B cell (primary cell): ENCODE measurements around the gene MAP7D3. TPM values are rescaled to one million over a fixed set of nuclear protein-coding genes. Genes with fewer than 3 reads are reported as not detected.

Experiments used
- ATAC-seq: fragments of 200-7000 bp; cut with Tn5 transposase; one replicate; pipeline ENCODE4 v1.10.0; 2021; ENCODE audit warnings: low read depth, mild to moderate bottlenecking, moderate number of reproducible peaks, moderate library complexity
- CTCF ChIA-PET: fragments of 350-600 bp; sonication (Branson Sonifier 250); formaldehyde crosslinking; loops from one replicate; lab custom pipeline; 2021; ENCODE audit warnings: antibody characterized with exemption, inconsistent platforms; lab: Charles Lee
- POLR2A ChIA-PET: fragments of 350-600 bp; sonication (Branson Sonifier 250); formaldehyde crosslinking; loops from one replicate; lab custom pipeline; 2021; ENCODE audit warnings: antibody characterized with exemption; lab: Charles Lee
- DNase-seq: peaks from one replicate; pipeline ENCODE4 v3.0.0; 2013
- H2AFZ ChIP-seq: 2 replicates; pipeline ENCODE4 v1.6.1; 2012; ENCODE audit warnings: mild to moderate bottlenecking, low read depth, low read length; ENCODE audit not compliant: insufficient read depth, poor library complexity, severe bottlenecking
- H3K27ac ChIP-seq, 2 donors: 1 replicate in 1 of 2; 2 replicates in 1 of 2; pipeline ENCODE4 v1.5.1; 2012 to 2013; ENCODE audit warnings: low read length in 2 of 2, mild to moderate bottlenecking in 2 of 2, moderate library complexity in 1 of 2
- H3K27me3 ChIP-seq, 4 experiments: fragments of 200-600 bp in 1 of 4; sonication (generic) in 1 of 4; replicated peaks in 1 of 4; 1 replicate in 2 of 4; 2 replicates in 2 of 4; pipeline versions ENCODE4 v1.6.1 to v1.7.0; 2013 to 2016; ENCODE audit warnings: low read length in 3 of 4, mild to moderate bottlenecking in 2 of 4, mixed read lengths in 1 of 4, moderate library complexity in 1 of 4; ENCODE audit not compliant: insufficient read depth in 4 of 4, control insufficient read depth in 3 of 4; ENCODE audit errors: control extremely low read depth in 1 of 4
- H3K36me3 ChIP-seq, 2 experiments: replicated peaks in 1 of 2; 1 replicate in 1 of 2; 2 replicates in 1 of 2; pipeline versions ENCODE4 v1.6.1 to v1.7.1; 2013; ENCODE audit warnings: low read length in 1 of 2; ENCODE audit not compliant: insufficient read depth in 2 of 2, control insufficient read depth in 1 of 2; ENCODE audit errors: control extremely low read depth in 1 of 2, extremely low read depth in 1 of 2
- H3K4me1 ChIP-seq, 2 donors: fragments of 200-600 bp in 1 of 2; sonication (generic) in 1 of 2; 1 replicate in 1 of 2; 2 replicates in 1 of 2; pipeline versions ENCODE4 v1.5.1 to v1.6.1; 2013 to 2017; ENCODE audit warnings: low read length in 2 of 2; ENCODE audit not compliant: control insufficient read depth in 2 of 2, insufficient read depth in 2 of 2
- H3K4me2 ChIP-seq: replicated peaks from 2 replicates; pipeline ENCODE3; 2012; ENCODE audit warnings: mild to moderate bottlenecking, low read depth, low read length; ENCODE audit not compliant: poor library complexity, severe bottlenecking
- H3K4me3 ChIP-seq, 5 experiments: fragments of 200-600 bp in 1 of 5; sonication (generic) in 1 of 5; 1 replicate in 3 of 5; 2 replicates in 2 of 5; pipeline versions ENCODE4 v1.5.1 to v1.7.0; 2011 to 2016; ENCODE audit warnings: low read length in 4 of 5, mild to moderate bottlenecking in 4 of 5, low read depth in 2 of 5, control low read depth in 1 of 5, moderate library complexity in 1 of 5; ENCODE audit not compliant: insufficient read depth in 1 of 5; ENCODE audit errors: control extremely low read depth in 1 of 5, extremely low read depth in 1 of 5
- H3K79me2 ChIP-seq: fragments of 200-600 bp; sonication (generic); one replicate; pipeline ENCODE4 v1.6.0; 2016; ENCODE audit warnings: low read length; ENCODE audit not compliant: control insufficient read depth, insufficient read depth
- H3K9ac ChIP-seq: fragments of 200-600 bp; sonication (generic); 2 replicates; pipeline ENCODE4 v1.6.1; 2017; ENCODE audit warnings: mild to moderate bottlenecking, low read length, moderate library complexity
- H3K9me3 ChIP-seq, 3 donors: one replicate each; pipeline versions ENCODE4 v1.6.1 to v1.7.1; 2013; ENCODE audit warnings: low read length in 2 of 3; ENCODE audit not compliant: control insufficient read depth in 2 of 3, insufficient read depth in 1 of 3; ENCODE audit errors: control extremely low read depth in 1 of 3
- H4K20me1 ChIP-seq: 2 replicates; pipeline ENCODE4 v1.6.0; 2012; ENCODE audit warnings: mild to moderate bottlenecking, low read length; ENCODE audit not compliant: insufficient read depth, control insufficient read depth, poor library complexity, severe bottlenecking
- H3K27ac Mint-ChIP-seq: one replicate; pipeline ENCODE4 v1.8.0; 2021; ENCODE audit warnings: mixed read lengths
- H3K27me3 Mint-ChIP-seq: one replicate; pipeline ENCODE4 v1.8.0; 2021; ENCODE audit warnings: mixed read lengths
- H3K4me1 Mint-ChIP-seq: one replicate; pipeline ENCODE4 v1.8.0; 2021; ENCODE audit warnings: mixed read lengths
- H3K4me3 Mint-ChIP-seq: one replicate; pipeline ENCODE4 v1.8.0; 2021; ENCODE audit warnings: mixed read lengths
- H3K9me3 Mint-ChIP-seq: one replicate; pipeline ENCODE4 v1.8.0; 2022; ENCODE audit warnings: mixed read lengths; ENCODE audit not compliant: insufficient read depth
- CTCF ChIP-seq: fragments of 200-600 bp; IDR thresholded peaks from one replicate; pipeline ENCODE4 v1.8.0; 2022; ENCODE audit warnings: antibody characterized with exemption, mild to moderate bottlenecking
- EZH2 ChIP-seq: IDR thresholded peaks from 2 replicates; pipeline ENCODE4 v1.6.1; 2012; ENCODE audit warnings: borderline replicate concordance, low read depth, mild to moderate bottlenecking, moderate library complexity, low read length; ENCODE audit not compliant: insufficient read depth, poor library complexity, severe bottlenecking
- WGBS: methylation state at CpG from one replicate; pipeline ENCODE4 v1.1.5; 2013; ENCODE audit warnings: missing lambda C conversion rate; ENCODE audit not compliant: insufficient coverage; 5-methylcytosine and 5-hydroxymethylcytosine counted together
- intact Hi-C: fragments of 100-400 bp; cut with micrococcal nuclease; formaldehyde crosslinking; loops from one replicate; pipeline ENCODE4 v1.10.0; 2022
- polyA plus RNA-seq: library from polyadenylated mRNA; depleted of rRNA; stranded (reverse); fragments of >200 nt; gene quantifications from 2 replicates; pipeline ENCODE4 v1.2.3, GENCODE V29; 2012
- total RNA-seq, 2 donors: library from RNA; stranded (reverse); fragments of 120-200 nt in 1 of 2; gene quantifications; 1 replicate in 1 of 2; 2 replicates in 1 of 2; pipeline versions ENCODE4 v1.2.3 to v1.2.4, GENCODE V29; 2013 to 2022

The MAP7D3 gene
- total and polyA plus RNA-seq, 2 donors (not counting 1 experiment from before 2014, with no cell fraction given): 3.8 to 13.0 TPM

- H4K20me1 ChIP-seq: no peaks in the 10 kb centered on the region
- Mint-ChIP-seq H3K4me3 (no peak overlapping the region), H3K27ac (no peak overlapping the region), H3K27me3 (no peaks in the 10 kb centered on the region), H3K9me3 (no peaks in the 10 kb centered on the region), H3K4me1 (no peaks in the 10 kb centered on the region)
- H3K4me2 ChIP-seq: no peak overlapping the region
- H3K27me3 ChIP-seq: no peaks in the 10 kb centered on the region
- no peak overlapping the region for H3K9ac ChIP-seq
- TF ChIP-seq EZH2 (no peak), CTCF (no peak)
- no peak overlapping the region for H2AFZ ChIP-seq
- intact Hi-C loops: no loop called here
- no CpG with 5 or more reads among the region's 5 CpGs for WGBS
- no peak for ATAC-seq
- no peak for DNase-seq
- no peaks in the 10 kb centered on the region for H3K9me3 ChIP-seq
- no peak overlapping the region for H3K4me3 ChIP-seq
- no peaks in the 10 kb centered on the region for H3K4me1 ChIP-seq
- H3K79me2 ChIP-seq: no peaks in the 10 kb centered on the region
- H3K27ac ChIP-seq: no peak overlapping the region
- H3K36me3 ChIP-seq: no peaks in the 10 kb centered on the region
- ChIA-PET POLR2A (no interaction called here), CTCF (no interaction called here)
Measured at GRCh38 chrX:136262243-136262642, 11.0 kb upstream of the MAP7D3 start.

DNA sequence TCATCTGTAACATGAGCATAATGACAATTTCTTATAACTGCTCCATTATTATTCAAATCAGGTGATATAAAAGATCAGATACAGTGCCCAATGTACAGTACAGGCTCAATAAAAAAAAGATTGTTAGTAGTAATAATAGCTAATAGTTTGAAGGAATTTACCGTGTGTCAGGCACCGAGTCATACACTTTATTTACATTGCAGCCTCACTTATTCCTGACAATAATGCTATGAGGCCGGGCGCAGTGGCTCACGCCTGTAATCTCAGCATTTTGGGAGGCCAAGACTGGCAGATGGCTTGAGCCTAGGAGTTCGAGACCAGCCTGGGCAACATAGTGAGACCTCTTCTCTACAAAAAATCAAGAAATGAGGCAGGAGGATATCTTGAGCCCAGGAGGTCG lies 10.1 kb upstream of the MAP7D3 start:
- Mint-ChIP-seq H3K9me3 (no peaks in the 10 kb centered on the region), H3K4me3 (no peak overlapping the region), H3K27ac (no peak overlapping the region), H3K27me3 (no peaks in the 10 kb centered on the region), H3K4me1 (no peaks in the 10 kb centered on the region)
- no peak for TF ChIP-seq CTCF
- TF ChIP-seq EZH2: no peak
- Histone ChIP-seq H3K9ac (no peak overlapping the region), H3K36me3 (no peaks in the 10 kb centered on the region), H3K79me2 (no peaks in the 10 kb centered on the region), H3K27me3 (no peaks in the 10 kb centered on the region), H4K20me1 (no peaks in the 10 kb centered on the region), H3K27ac (no peak overlapping the region), H3K4me1 (no peaks in the 10 kb centered on the region), H2AFZ (no peak overlapping the region), H3K4me2 (no peak overlapping the region), H3K4me3 (no peak overlapping the region), H3K9me3 (no peaks in the 10 kb centered on the region)
- intact Hi-C loops: no loop called here
- DNase-seq (no peak), ATAC-seq (no peak)
- ChIA-PET CTCF (no interaction called here), POLR2A (no interaction called here)
- WGBS: no CpG with 5 or more reads among the region's 7 CpGs
